SK-N-MC (cell line): ENCODE data around the gene TKFC.

Experiments
- DNase-seq: peaks from one replicate; pipeline ENCODE4 v3.0.0-alpha.2; 2011; ENCODE audit warnings: low read depth, low spot score
- H3K27ac ChIP-seq: fragments of 200-600 bp; sonication (generic); 2 replicates; pipeline ENCODE4 v1.5.1; 2016; ENCODE audit warnings: mixed run types
- H3K36me3 ChIP-seq: fragments of 200-600 bp; sonication (generic); 2 replicates; pipeline ENCODE4 v1.6.1; 2017; ENCODE audit warnings: antibody characterized with exemption, low read length, mixed read lengths; ENCODE audit not compliant: insufficient read depth
- H3K4me3 ChIP-seq: fragments of 200-600 bp; sonication (generic); 2 replicates; pipeline ENCODE4 v1.5.1; 2016
- H3K9ac ChIP-seq: fragments of 200-600 bp; sonication (generic); 2 replicates; pipeline ENCODE4 v1.8.0; 2017; ENCODE audit warnings: mixed run types, mixed read lengths; ENCODE audit not compliant: insufficient read length
- H3K9me3 ChIP-seq: fragments of 200-600 bp; sonication (generic); 2 replicates; pipeline ENCODE4 v1.6.1; 2017; ENCODE audit warnings: low read depth, mild to moderate bottlenecking, antibody characterized with exemption, low read length, moderate library complexity, mixed read lengths
- EZH2 ChIP-seq: fragments of 200-600 bp; sonication (generic); IDR thresholded peaks from one replicate; pipeline ENCODE4 v1.6.1; 2017; ENCODE audit warnings: antibody characterized with exemption
- FOXP2 ChIP-seq: optimal IDR thresholded peaks from 2 replicates; pipeline ENCODE3; 2011; ENCODE audit warnings: mild to moderate bottlenecking, moderate library complexity; ENCODE audit not compliant: insufficient read depth; ENCODE audit errors: extremely low read length, control extremely low read depth
- POLR2AphosphoS5 ChIP-seq: IDR thresholded peaks from 2 replicates; pipeline ENCODE4 v1.6.1; 2012; ENCODE audit warnings: mild to moderate bottlenecking, low read depth, low read length, borderline replicate concordance

TKFC gene

GRCh38 chr11:61353131-61354067 is 20.4 kb downstream of the TKFC start:
- H3K9ac ChIP-seq: no peak overlapping the region
- no peaks in the 10 kb centered on the region for H3K9me3 ChIP-seq
- no peak overlapping the region for H3K27ac ChIP-seq
- DNase-seq: no peak
- TF ChIP-seq FOXP2 (no peak), EZH2 (no peak), POLR2AphosphoS5 (no peak)
- H3K36me3 ChIP-seq: peaks cover 8% of the 10 kb centered on the region
- no peak overlapping the region for H3K4me3 ChIP-seq

GRCh38 chr11:61354208-61354607 is 21.2 kb downstream of the TKFC start:
- no peak for TF ChIP-seq EZH2
- TF ChIP-seq POLR2AphosphoS5: no peak
- TF ChIP-seq FOXP2: no peak
- no peak overlapping the region for H3K27ac ChIP-seq
- H3K36me3 ChIP-seq: peaks cover 8% of the 10 kb centered on the region
- DNase-seq: no peak
- no peak overlapping the region for H3K4me3 ChIP-seq
- no peak overlapping the region for H3K9ac ChIP-seq
- no peaks in the 10 kb centered on the region for H3K9me3 ChIP-seq

- no peak for TF ChIP-seq POLR2AphosphoS5
- TF ChIP-seq FOXP2: no peak
- no peak for TF ChIP-seq EZH2
- Histone ChIP-seq H3K9ac (no peak overlapping the region), H3K9me3 (no peaks in the 10 kb centered on the region), H3K27ac (no peak overlapping the region), H3K36me3 (peaks cover 6% of the 10 kb centered on the region), H3K4me3 (no peak overlapping the region)
- no peak for DNase-seq
These were observed 23.7 kb downstream of the TKFC start for GRCh38 chr11:61356706-61357105.

DNA sequence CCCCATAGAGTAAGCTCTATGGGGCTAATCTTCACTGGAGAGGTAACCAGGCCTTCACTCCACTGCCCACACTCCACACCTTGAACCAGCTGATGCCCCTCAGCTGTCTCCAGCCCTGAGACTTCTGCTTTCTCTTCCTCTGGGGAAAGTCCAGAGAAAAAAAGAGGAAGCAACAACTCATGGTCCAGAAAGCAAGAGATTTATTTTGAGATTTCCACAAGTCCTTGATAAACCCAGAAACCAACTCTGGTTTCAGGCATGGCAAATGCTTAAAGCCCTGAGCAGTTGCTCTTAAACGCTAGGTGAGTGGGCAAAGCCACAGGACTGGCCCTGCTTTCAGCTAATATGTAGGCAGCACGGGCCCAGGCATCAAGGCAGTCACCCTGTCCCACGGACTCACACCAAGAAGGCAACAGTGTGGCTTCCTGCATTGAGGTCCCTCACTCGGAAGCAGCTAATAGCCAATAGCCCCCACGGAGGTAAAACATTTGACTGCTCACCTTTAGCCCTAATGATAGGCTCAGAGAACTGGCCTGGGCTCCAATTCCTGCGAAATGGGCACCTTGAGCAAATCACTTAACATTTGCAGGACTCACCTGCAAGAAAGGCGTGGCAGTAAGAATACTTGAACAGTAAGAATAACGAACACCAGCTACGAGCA is 24.3 kb downstream of the TKFC start:
- Histone ChIP-seq H3K27ac (no peak overlapping the region), H3K9ac (no peak overlapping the region), H3K4me3 (no peak overlapping the region), H3K9me3 (no peaks in the 10 kb centered on the region), H3K36me3 (peaks cover 4% of the 10 kb centered on the region)
- TF ChIP-seq FOXP2: no peak
- no peak for TF ChIP-seq POLR2AphosphoS5
- no peak for TF ChIP-seq EZH2
- DNase-seq: no peak

- no peaks in the 10 kb centered on the region for H3K9me3 ChIP-seq
- peaks cover 4% of the 10 kb centered on the region for H3K36me3 ChIP-seq
- no peak for TF ChIP-seq FOXP2
- TF ChIP-seq POLR2AphosphoS5: no peak
- no peak for TF ChIP-seq EZH2
- no peak overlapping the region for H3K9ac ChIP-seq
- H3K4me3 ChIP-seq: no peak overlapping the region
- DNase-seq: no peak
- no peak overlapping the region for H3K27ac ChIP-seq
These were observed 24.8 kb downstream of the TKFC start for GRCh38 chr11:61357894-61358239.

DNA sequence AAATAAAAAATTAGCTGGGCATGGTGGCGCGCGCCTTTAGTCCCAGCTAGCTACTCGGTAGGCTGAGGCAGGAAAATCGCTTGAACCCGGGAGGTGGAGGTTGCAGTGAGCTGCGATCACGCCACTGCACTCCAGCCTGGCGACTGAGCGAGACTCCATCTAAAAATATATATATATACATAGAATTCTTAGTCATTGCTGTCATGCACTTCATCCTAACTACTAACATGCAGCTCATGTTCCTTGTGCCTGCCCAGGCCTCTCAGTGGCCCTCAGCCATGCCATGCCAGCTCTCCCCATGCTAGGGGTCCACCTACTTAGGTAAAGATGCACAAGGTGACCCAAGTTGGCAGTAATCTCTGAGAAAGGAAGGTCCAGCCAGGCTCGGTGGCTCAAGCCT is 25.5 kb downstream of the TKFC start:
- no peak overlapping the region for H3K27ac ChIP-seq

DNA sequence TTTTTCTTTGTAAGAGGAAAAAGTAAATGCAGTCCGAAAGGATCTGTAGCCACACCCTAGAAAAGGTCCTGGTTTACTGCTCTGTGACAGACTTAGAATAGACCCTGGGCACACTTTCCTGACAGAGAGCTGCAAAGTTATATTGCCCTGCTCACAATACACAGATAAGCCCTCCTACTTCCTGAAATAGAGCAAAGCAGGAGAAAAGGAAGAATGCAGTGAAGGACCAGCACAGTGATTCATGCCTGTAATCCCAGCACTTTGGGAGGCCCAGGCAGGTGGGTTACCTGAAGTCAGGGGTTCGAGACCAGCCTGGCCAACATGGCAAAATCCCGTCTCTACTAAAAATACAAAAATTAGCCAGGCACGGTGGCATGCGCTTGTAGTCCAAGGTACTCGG is 26.5 kb downstream of the TKFC start:
- H3K9me3 ChIP-seq: no peaks in the 10 kb centered on the region
- no peak overlapping the region for H3K27ac ChIP-seq
- no peak overlapping the region for H3K4me3 ChIP-seq
- no peak for DNase-seq
- H3K9ac ChIP-seq: no peak overlapping the region
- peaks cover 12% of the 10 kb centered on the region for H3K36me3 ChIP-seq
- TF ChIP-seq POLR2AphosphoS5: no peak
- no peak for TF ChIP-seq EZH2

More for the DNA sequence above, 25.5 kb downstream of the TKFC start:
- H3K9me3 ChIP-seq: no peaks in the 10 kb centered on the region
- DNase-seq: no peak
- H3K36me3 ChIP-seq: peaks cover 3% of the 10 kb centered on the region
- no peak overlapping the region for H3K9ac ChIP-seq
- no peak for TF ChIP-seq FOXP2
- no peak for TF ChIP-seq EZH2
- no peak overlapping the region for H3K4me3 ChIP-seq

- no peak for DNase-seq
- H3K9me3 ChIP-seq: no peaks in the 10 kb centered on the region
- H3K36me3 ChIP-seq: peaks cover 26% of the 10 kb centered on the region
- TF ChIP-seq EZH2 (no peak), POLR2AphosphoS5 (no peak), FOXP2 (no peak)
- H3K27ac ChIP-seq: peak overlapping the region; percentile 97; the same call in 1 of the 2 replicates
- H3K4me3 ChIP-seq: peak overlapping the region; percentile 86
- H3K9ac ChIP-seq: peak overlapping the region; percentile 100
These were observed 28.3 kb downstream of the TKFC start for GRCh38 chr11:61361237-61361740.
